ENCODE measurements around the gene UQCRH.

The UQCRH gene

GRCh38 chr1:46298387-46298786 is 5.1 kb upstream of the UQCRH start (continued):
- 0 out of 2 replicates have a peak, but pooled peaks have one; percentile 54 for TF ChIP-seq HIC1 (tag by site-specific recombination; IDR thresholded peaks at IDR 0.05)
- TF ChIP-seq SP3 (tag by site-specific recombination; IDR thresholded peaks at IDR 0.05): no peak
- TF ChIP-seq ZNF2 (tag by site-specific recombination; IDR thresholded peaks at IDR 0.05): no peak
- no peak for TF ChIP-seq ZNF324 (tag by site-specific recombination; IDR thresholded peaks at IDR 0.05)
- 0 out of 2 replicates have a peak, but pooled peaks have one; percentile 15 for TF ChIP-seq SP7 (tag by site-specific recombination; IDR thresholded peaks at IDR 0.05)
- peak; percentile 52 for TF ChIP-seq ZNF600 (tag by site-specific recombination; IDR thresholded peaks at IDR 0.05)
- no peak for TF ChIP-seq ZNF626 (tag by site-specific recombination; IDR thresholded peaks at IDR 0.05)
- TF ChIP-seq KLF9 (tag by site-specific recombination; IDR thresholded peaks at IDR 0.05; ENCODE audit: low read depth): no peak
- 0 out of 2 replicates have a peak, but pooled peaks have one; percentile 35 for TF ChIP-seq ZNF664 (tag by site-specific recombination; IDR thresholded peaks at IDR 0.05)
- 0 out of 2 replicates have a peak, but pooled peaks have one; percentile 24 for TF ChIP-seq ZNF660 (tag by site-specific recombination; IDR thresholded peaks at IDR 0.05)
- TF ChIP-seq GLI2 (tag by site-specific recombination; IDR thresholded peaks at IDR 0.05; ENCODE audit: borderline replicate concordance, low read depth): no peak
- TF ChIP-seq KLF10 (tag by site-specific recombination; IDR thresholded peaks at IDR 0.05): no peak
- TF ChIP-seq ZNF837 (tag by site-specific recombination; IDR thresholded peaks at IDR 0.05): no peak
- no peak for TF ChIP-seq ZNF654 (tag by site-specific recombination; IDR thresholded peaks at IDR 0.05; ENCODE audit: low read depth)
- TF ChIP-seq ZNF10 (tag by site-specific recombination; IDR thresholded peaks at IDR 0.05): no peak
- no peak for TF ChIP-seq ZNF19 (tag by site-specific recombination; IDR thresholded peaks at IDR 0.05; ENCODE audit: low read depth)
- no peak for TF ChIP-seq ZNF48 (tag by site-specific recombination; IDR thresholded peaks at IDR 0.05)
- TF ChIP-seq OSR2 (tag by site-specific recombination; IDR thresholded peaks at IDR 0.05): peak; percentile 68
- TF ChIP-seq ZNF223 (tag by site-specific recombination; IDR thresholded peaks at IDR 0.05): no peak
- TF ChIP-seq ZNF146 (tag by site-specific recombination; IDR thresholded peaks at IDR 0.05): no peak
- no peak for TF ChIP-seq ZNF571 (tag by site-specific recombination; IDR thresholded peaks at IDR 0.05)
- no peak for TF ChIP-seq ZNF362 (tag by site-specific recombination; IDR thresholded peaks at IDR 0.05)
- TF ChIP-seq GFI1B (tag by site-specific recombination; IDR thresholded peaks at IDR 0.05): no peak
- no peak for TF ChIP-seq ZNF266 (tag by site-specific recombination; IDR thresholded peaks at IDR 0.05; ENCODE audit: low read depth)
- TF ChIP-seq ZNF555 (tag by site-specific recombination; conservative IDR thresholded peaks at IDR 0.05): no peak

- Histone ChIP-seq H3K27ac (ENCODE audit: extremely low read depth, low read depth, low read length) (peak overlapping the region; percentile 99), H3K4me3 (ENCODE audit: low read depth, low read length) (peak overlapping the region; percentile 88), H3K4me1 (ENCODE audit: control insufficient read depth, insufficient read depth, low read length) (no peaks in the 10 kb centered on the region), H3K9me3 (ENCODE audit: control insufficient read depth, insufficient read depth, low read depth, low read length) (no peaks in the 10 kb centered on the region), H3K36me3 (ENCODE audit: control insufficient read depth in 2 of 2, insufficient read depth in 1 of 2, low read length in 2 of 2) (peaks cover 5 to 31% of the 10 kb centered on the region in 2 experiments)
- ChIA-PET CTCF (interaction anchor here (0.6 kb wide), 1 partner anchor 39 kb away, joined by 3 read pairs; the partner anchor contains the start of gene NSUN4), POLR2A (interaction anchor here (0.6 to 2.9 kb wide), 5 partner anchors 15 to 226 kb away, joined by 3 to 10 read pairs (median 5); partner anchors contain the start of genes NSUN4 and RAD54L)
- TF ChIP-seq ZBTB17 (tag by site-specific recombination; IDR thresholded peaks at IDR 0.05) (peak; percentile 93; the same call in 1 of the 2 replicates), ZBTB6 (tag by site-specific recombination; IDR thresholded peaks at IDR 0.05) (no peak), ZNF366 (tag by site-specific recombination; conservative IDR thresholded peaks at IDR 0.05) (peak; percentile 50; the same call in 1 of the 2 replicates), ZNF2 (tag by site-specific recombination; IDR thresholded peaks at IDR 0.05) (peak; percentile 92), MZF1 (tag by site-specific recombination; IDR thresholded peaks at IDR 0.05; ENCODE audit: borderline replicate concordance) (0 out of 2 replicates have a peak, but pooled peaks have one; percentile 12), ZNF341 (tag by site-specific recombination; IDR thresholded peaks at IDR 0.05; ENCODE audit: low read depth) (peak; percentile 61), TRIM28 (IDR thresholded peaks at IDR 0.05; ENCODE audit: borderline replicate concordance, low read length) (no peak), GLIS1 (tag by site-specific recombination; IDR thresholded peaks at IDR 0.05) (peak; percentile 72), ZNF23 (tag by site-specific recombination; IDR thresholded peaks at IDR 0.05; ENCODE audit: borderline replicate concordance) (no peak), IKZF3 (tag by site-specific recombination; IDR thresholded peaks at IDR 0.05) (0 out of 2 replicates have a peak, but pooled peaks have one; percentile 8), ZNF585B (tag by site-specific recombination; IDR thresholded peaks at IDR 0.05) (no peak), ZNF600 (tag by site-specific recombination; IDR thresholded peaks at IDR 0.05) (0 out of 2 replicates have a peak, but pooled peaks have one; percentile 15), ZNF19 (tag by site-specific recombination; IDR thresholded peaks at IDR 0.05; ENCODE audit: low read depth) (no peak)
Measured at GRCh38 chr1:46300673-46301405, 2.7 kb upstream of the UQCRH start.
